ENCODE measurements around the gene NCEH1.

NCEH1 gene

GRCh38 chr3:172648747-172649146, 62.1 kb downstream of the NCEH1 start:
- FAIRE-seq: no peak
- DNase-seq (ENCODE audit: insufficient read length, low spot score): no peak

GRCh38 chr3:172647823-172648222, 63.0 kb downstream of the NCEH1 start:
- no peak for DNase-seq (ENCODE audit: insufficient read length, low spot score)
- no peak for FAIRE-seq

- no peak for DNase-seq (ENCODE audit: insufficient read length, low spot score)
- FAIRE-seq: no peak
Observed at GRCh38 chr3:172647080-172647479, 63.8 kb downstream of the NCEH1 start.

- DNase-seq (ENCODE audit: insufficient read length, low spot score): no peak
- no peak for FAIRE-seq
Observed at GRCh38 chr3:172646439-172647015, 64.3 kb downstream of the NCEH1 start.

GRCh38 chr3:172644258-172644657, 66.6 kb downstream of the NCEH1 start:
- FAIRE-seq (no peak), DNase-seq (ENCODE audit: insufficient read length, low spot score) (no peak)

- DNase-seq (ENCODE audit: insufficient read length, low spot score): no peak
Observed at GRCh38 chr3:172643506-172644179, 67.2 kb downstream of the NCEH1 start.

GRCh38 chr3:172641291-172641690, 69.6 kb downstream of the NCEH1 start:
- DNase-seq (ENCODE audit: insufficient read length, low spot score) (no peak), FAIRE-seq (no peak)

More at GRCh38 chr3:172643506-172644179, 67.2 kb downstream of the NCEH1 start:
- no peak for FAIRE-seq

GRCh38 chr3:172640751-172641150, 70.1 kb downstream of the NCEH1 start:
- FAIRE-seq (no peak), DNase-seq (ENCODE audit: insufficient read length, low spot score) (no peak)

- peak; percentile 9 for DNase-seq (ENCODE audit: insufficient read length, low spot score)
- FAIRE-seq: peak; percentile 14
Observed at GRCh38 chr3:172635588-172635987, 75.3 kb downstream of the NCEH1 start.

GRCh38 chr3:172634948-172635347, 75.9 kb downstream of the NCEH1 start:
- FAIRE-seq (no peak), DNase-seq (ENCODE audit: insufficient read length, low spot score) (no peak)

- FAIRE-seq (no peak), DNase-seq (ENCODE audit: insufficient read length, low spot score) (no peak)
Observed at GRCh38 chr3:172630316-172630715, 80.6 kb downstream of the NCEH1 start.

- no peak for FAIRE-seq
Observed at GRCh38 chr3:172629470-172629869, 81.4 kb downstream of the NCEH1 start.

GRCh38 chr3:172627057-172627809, 83.6 kb downstream of the NCEH1 start:
- no peak for DNase-seq (ENCODE audit: insufficient read length, low spot score)
- no peak for FAIRE-seq

More at GRCh38 chr3:172629470-172629869, 81.4 kb downstream of the NCEH1 start:
- no peak for DNase-seq (ENCODE audit: insufficient read length, low spot score)

- DNase-seq (ENCODE audit: insufficient read length, low spot score) (no peak), FAIRE-seq (no peak)
Observed at GRCh38 chr3:172626021-172626640, 84.7 kb downstream of the NCEH1 start.

- FAIRE-seq: no peak
- DNase-seq (ENCODE audit: insufficient read length, low spot score): no peak
Observed at GRCh38 chr3:172625404-172625803, 85.5 kb downstream of the NCEH1 start.

GRCh38 chr3:172624999-172625398, 85.9 kb downstream of the NCEH1 start:
- FAIRE-seq (no peak), DNase-seq (ENCODE audit: insufficient read length, low spot score) (no peak)

GRCh38 chr3:172622916-172623700, 87.8 kb downstream of the NCEH1 start:
- FAIRE-seq: no peak
- DNase-seq (ENCODE audit: insufficient read length, low spot score): no peak

- FAIRE-seq: no peak
- no peak for DNase-seq (ENCODE audit: insufficient read length, low spot score)
Observed at GRCh38 chr3:172622156-172622555, 88.7 kb downstream of the NCEH1 start.

- no peak for DNase-seq (ENCODE audit: insufficient read length, low spot score)
- FAIRE-seq: no peak
Observed at GRCh38 chr3:172617976-172618375, 92.9 kb downstream of the NCEH1 start.

- no peak for FAIRE-seq
- DNase-seq (ENCODE audit: insufficient read length, low spot score): no peak
Observed at GRCh38 chr3:172617013-172617706, 93.7 kb downstream of the NCEH1 start.
